ENCODE measurements around the gene CFAP20. TPM values are rescaled to one million over a fixed set of nuclear protein-coding genes. Genes with fewer than 3 reads are reported as not detected.

CFAP20 gene
- total and polyA plus RNA-seq, 5 donors from 2014 or later, result 41.9 to 147 (median 52.3) TPM

DNA sequence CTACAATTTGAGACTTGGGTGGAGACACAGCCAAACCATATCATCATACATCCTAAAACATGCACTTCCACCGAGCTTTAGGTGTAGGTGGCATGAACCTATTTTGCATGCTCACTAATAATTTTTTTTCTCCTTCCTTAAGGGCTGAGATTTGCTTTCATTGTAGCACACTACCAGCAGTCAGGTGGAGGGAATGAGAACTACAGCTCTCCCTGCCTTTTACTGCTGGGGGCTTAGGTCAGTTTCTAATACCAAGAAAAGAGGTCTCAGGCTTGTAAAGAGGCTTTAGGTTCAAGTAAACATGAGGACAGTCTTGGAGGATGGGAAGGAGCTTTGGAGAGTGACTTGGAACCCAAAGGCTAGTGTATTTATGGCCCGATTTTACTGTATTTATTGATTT lies 22.0 kb downstream of the CFAP20 start:
- H3K4me1 Mint-ChIP-seq, result no peaks in the 10 kb centered on the region
- DNase-seq, result no peak
- H3K27ac Mint-ChIP-seq, result no peak overlapping the region
- no peaks in the 10 kb centered on the region for H3K9me3 ChIP-seq (ENCODE audit: control insufficient read depth in 2 of 2, low read length in 2 of 2)
- H3K27ac ChIP-seq (ENCODE audit: insufficient read depth, low read length, poor library complexity, severe bottlenecking), result no peak overlapping the region
- no peaks in the 10 kb centered on the region for H3K36me3 ChIP-seq (ENCODE audit: control insufficient read depth, insufficient read depth, low read length)
- peaks cover 4% of the 10 kb centered on the region for H3K27me3 Mint-ChIP-seq
- no peak overlapping the region for H3K4me3 ChIP-seq (ENCODE audit: low read depth, low read length)
- no peak overlapping the region for H3K4me3 Mint-ChIP-seq
- no peaks in the 10 kb centered on the region for H3K4me1 ChIP-seq (ENCODE audit: control insufficient read depth, insufficient read depth, low read length, poor library complexity, severe bottlenecking)
- peaks cover 0 to 2% (median 0%) of the 10 kb centered on the region in 7 donors for H3K9me3 Mint-ChIP-seq
- no peaks in the 10 kb centered on the region for H3K27me3 ChIP-seq (ENCODE audit: control insufficient read depth, insufficient read depth, low read length)
- no peak for ATAC-seq (ENCODE audit: low read depth in 2 of 2)
- no peaks in the 10 kb centered on the region for H3K36me3 Mint-ChIP-seq

DNA sequence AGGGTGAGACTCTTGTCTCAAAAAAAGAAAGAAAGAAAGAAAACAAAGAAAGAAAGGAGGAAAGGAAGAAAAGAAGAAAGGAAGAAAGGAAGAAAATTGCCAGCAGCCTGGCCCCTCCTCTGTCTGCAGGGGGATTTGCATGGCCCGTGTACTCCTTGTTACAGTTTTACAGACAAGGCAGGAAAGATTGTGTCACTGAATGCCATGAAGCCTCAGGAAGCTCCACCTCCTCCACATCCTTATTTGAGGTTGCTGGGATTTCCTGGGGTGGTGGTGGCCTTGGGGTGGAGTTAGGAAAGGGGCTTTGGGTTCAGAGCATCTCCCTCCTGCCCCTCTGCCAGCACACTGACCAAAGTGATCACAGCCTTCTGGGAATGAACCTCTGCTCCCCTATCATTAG lies 23.6 kb downstream of the CFAP20 start:
- Histone ChIP-seq H3K27ac (ENCODE audit: insufficient read depth, low read length, poor library complexity, severe bottlenecking) (no peak overlapping the region), H3K9me3 (ENCODE audit: control insufficient read depth in 2 of 2, low read length in 2 of 2) (no peaks in the 10 kb centered on the region), H3K4me1 (ENCODE audit: control insufficient read depth, insufficient read depth, low read length, poor library complexity, severe bottlenecking) (no peaks in the 10 kb centered on the region), H3K4me3 (ENCODE audit: low read depth, low read length) (no peak overlapping the region), H3K27me3 (ENCODE audit: control insufficient read depth, insufficient read depth, low read length) (no peaks in the 10 kb centered on the region), H3K36me3 (ENCODE audit: control insufficient read depth, insufficient read depth, low read length) (no peaks in the 10 kb centered on the region)
- Mint-ChIP-seq H3K9me3 (peaks cover 0 to 2% (median 0%) of the 10 kb centered on the region in 7 donors), H3K27ac (no peak overlapping the region), H3K4me1 (peaks cover 0 to 2% (median 0%) of the 10 kb centered on the region in 4 donors), H3K36me3 (no peaks in the 10 kb centered on the region), H3K27me3 (peaks cover 4% of the 10 kb centered on the region), H3K4me3 (no peak overlapping the region)
- ATAC-seq (ENCODE audit: low read depth in 2 of 2) (no peak), DNase-seq (no peak)

DNA sequence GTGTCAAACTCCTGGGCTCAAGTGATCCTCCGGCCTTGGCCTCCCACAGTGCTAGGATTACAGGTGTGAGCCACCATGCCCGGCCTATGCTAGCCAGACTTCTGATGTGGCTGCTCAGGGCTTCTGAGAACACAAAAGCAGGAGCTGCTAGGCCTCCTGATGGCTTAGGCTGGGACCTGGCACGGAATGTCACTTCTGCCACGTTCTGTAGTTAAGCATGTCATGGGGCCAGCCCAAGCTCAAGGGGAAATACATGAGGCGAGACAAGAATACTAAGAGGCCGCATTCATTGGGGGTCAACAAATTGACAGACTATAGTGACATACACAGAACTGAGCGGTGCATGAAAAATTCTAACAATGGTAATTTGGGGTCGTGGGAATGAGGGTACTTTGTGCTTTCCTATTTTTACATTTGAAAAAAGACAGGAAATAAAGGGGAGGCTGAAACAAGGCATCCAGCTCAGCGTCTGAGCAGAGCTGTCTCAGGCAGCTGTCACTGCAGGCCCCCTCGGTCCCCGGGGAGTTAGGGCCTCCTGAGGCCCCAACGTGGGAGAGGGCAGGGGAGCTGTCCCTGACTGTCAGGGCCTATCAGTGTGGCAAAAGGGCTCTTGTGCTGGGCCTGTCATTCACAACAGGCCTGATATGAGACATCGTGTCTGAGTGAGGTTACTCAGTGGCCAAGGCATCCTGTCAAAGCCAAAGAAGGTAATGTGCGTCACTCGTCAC lies 26.4 kb downstream of the CFAP20 start:
- Mint-ChIP-seq H3K4me1 (peaks cover 0 to 5% (median 1%) of the 10 kb centered on the region in 4 donors), H3K36me3 (no peaks in the 10 kb centered on the region), H3K9me3 (peaks cover 0 to 3% (median 0%) of the 10 kb centered on the region in 7 donors), H3K27ac (no peak overlapping the region), H3K27me3 (peaks cover 4% of the 10 kb centered on the region), H3K4me3 (no peak overlapping the region)
- H3K27ac ChIP-seq (ENCODE audit: insufficient read depth, low read length, poor library complexity, severe bottlenecking), result no peak overlapping the region
- H3K4me3 ChIP-seq (ENCODE audit: low read depth, low read length), result no peak overlapping the region
- ATAC-seq (ENCODE audit: low read depth in 2 of 2), result no peak
- no peaks in the 10 kb centered on the region for H3K27me3 ChIP-seq (ENCODE audit: control insufficient read depth, insufficient read depth, low read length)
- DNase-seq, result no peak
- H3K4me1 ChIP-seq (ENCODE audit: control insufficient read depth, insufficient read depth, low read length, poor library complexity, severe bottlenecking), result no peaks in the 10 kb centered on the region
- H3K9me3 ChIP-seq (ENCODE audit: control insufficient read depth in 2 of 2, low read length in 2 of 2), result no peaks in the 10 kb centered on the region
- H3K36me3 ChIP-seq (ENCODE audit: control insufficient read depth, insufficient read depth, low read length), result no peaks in the 10 kb centered on the region

GRCh38 chr16:58099956-58100300 lies 29.3 kb downstream of the CFAP20 start:
- no peaks in the 10 kb centered on the region for H3K27me3 ChIP-seq (ENCODE audit: control insufficient read depth, insufficient read depth, low read length)
- ATAC-seq (ENCODE audit: low read depth in 2 of 2) (no peak), DNase-seq (no peak)
- Mint-ChIP-seq H3K4me1 (peaks cover 0 to 15% (median 3%) of the 10 kb centered on the region in 4 donors), H3K4me3 (no peak overlapping the region), H3K27ac (no peak overlapping the region), H3K27me3 (peaks cover 17% of the 10 kb centered on the region), H3K36me3 (no peaks in the 10 kb centered on the region), H3K9me3 (peaks cover 0 to 2% (median 0%) of the 10 kb centered on the region in 7 donors)
- no peak overlapping the region for H3K4me3 ChIP-seq (ENCODE audit: low read depth, low read length)
- no peaks in the 10 kb centered on the region for H3K4me1 ChIP-seq (ENCODE audit: control insufficient read depth, insufficient read depth, low read length, poor library complexity, severe bottlenecking)
- H3K9me3 ChIP-seq (ENCODE audit: control insufficient read depth in 2 of 2, low read length in 2 of 2), result no peaks in the 10 kb centered on the region
- H3K27ac ChIP-seq (ENCODE audit: insufficient read depth, low read length, poor library complexity, severe bottlenecking), result no peak overlapping the region
- no peaks in the 10 kb centered on the region for H3K36me3 ChIP-seq (ENCODE audit: control insufficient read depth, insufficient read depth, low read length)

GRCh38 chr16:58099097-58099955 lies 29.9 kb downstream of the CFAP20 start:
- H3K27me3 ChIP-seq (ENCODE audit: control insufficient read depth, insufficient read depth, low read length), result no peaks in the 10 kb centered on the region
- H3K27ac Mint-ChIP-seq, result no peak overlapping the region
- peaks cover 17% of the 10 kb centered on the region for H3K27me3 Mint-ChIP-seq
- DNase-seq, result no peak
- no peak overlapping the region for H3K27ac ChIP-seq (ENCODE audit: insufficient read depth, low read length, poor library complexity, severe bottlenecking)
- H3K9me3 Mint-ChIP-seq, result peaks cover 0 to 1% (median 0%) of the 10 kb centered on the region in 7 donors
- no peaks in the 10 kb centered on the region for H3K36me3 ChIP-seq (ENCODE audit: control insufficient read depth, insufficient read depth, low read length)
- H3K4me3 Mint-ChIP-seq, result no peak overlapping the region
- H3K4me1 ChIP-seq (ENCODE audit: control insufficient read depth, insufficient read depth, low read length, poor library complexity, severe bottlenecking), result no peaks in the 10 kb centered on the region
- H3K4me1 Mint-ChIP-seq, result peaks cover 0 to 15% (median 3%) of the 10 kb centered on the region in 4 donors
- no peaks in the 10 kb centered on the region for H3K36me3 Mint-ChIP-seq
- H3K9me3 ChIP-seq (ENCODE audit: control insufficient read depth in 2 of 2, low read length in 2 of 2), result no peaks in the 10 kb centered on the region
- no peak overlapping the region for H3K4me3 ChIP-seq (ENCODE audit: low read depth, low read length)
- no peak for ATAC-seq (ENCODE audit: low read depth in 2 of 2)

- H3K27ac ChIP-seq (ENCODE audit: insufficient read depth, low read length, poor library complexity, severe bottlenecking), result no peak overlapping the region
- Mint-ChIP-seq H3K27ac (no peak overlapping the region), H3K4me3 (no peak overlapping the region), H3K9me3 (peaks cover 0 to 1% (median 0%) of the 10 kb centered on the region in 7 donors), H3K4me1 (peaks cover 0 to 15% (median 3%) of the 10 kb centered on the region in 4 donors), H3K27me3 (peaks cover 17% of the 10 kb centered on the region), H3K36me3 (no peaks in the 10 kb centered on the region)
- no peak overlapping the region for H3K4me3 ChIP-seq (ENCODE audit: low read depth, low read length)
- ATAC-seq (ENCODE audit: low read depth in 2 of 2) (no peak), DNase-seq (no peak)
- no peaks in the 10 kb centered on the region for H3K4me1 ChIP-seq (ENCODE audit: control insufficient read depth, insufficient read depth, low read length, poor library complexity, severe bottlenecking)
- H3K36me3 ChIP-seq (ENCODE audit: control insufficient read depth, insufficient read depth, low read length), result no peaks in the 10 kb centered on the region
- H3K9me3 ChIP-seq (ENCODE audit: control insufficient read depth in 2 of 2, low read length in 2 of 2), result no peaks in the 10 kb centered on the region
- H3K27me3 ChIP-seq (ENCODE audit: control insufficient read depth, insufficient read depth, low read length), result no peaks in the 10 kb centered on the region
Measured at GRCh38 chr16:58098207-58099096, 30.7 kb downstream of the CFAP20 start.

- no peaks in the 10 kb centered on the region for H3K36me3 Mint-ChIP-seq
- Histone ChIP-seq H3K4me1 (ENCODE audit: control insufficient read depth, insufficient read depth, low read length, poor library complexity, severe bottlenecking) (no peaks in the 10 kb centered on the region), H3K27ac (ENCODE audit: insufficient read depth, low read length, poor library complexity, severe bottlenecking) (no peak overlapping the region), H3K4me3 (ENCODE audit: low read depth, low read length) (no peak overlapping the region), H3K27me3 (ENCODE audit: control insufficient read depth, insufficient read depth, low read length) (no peaks in the 10 kb centered on the region), H3K9me3 (ENCODE audit: control insufficient read depth in 2 of 2, low read length in 2 of 2) (no peaks in the 10 kb centered on the region), H3K36me3 (ENCODE audit: control insufficient read depth, insufficient read depth, low read length) (no peaks in the 10 kb centered on the region)
- H3K9me3 Mint-ChIP-seq, result peaks cover 0 to 1% (median 0%) of the 10 kb centered on the region in 7 donors
- no peak overlapping the region for H3K4me3 Mint-ChIP-seq
- no peak overlapping the region for H3K27ac Mint-ChIP-seq
- peaks cover 17% of the 10 kb centered on the region for H3K27me3 Mint-ChIP-seq
- peaks cover 0 to 15% (median 3%) of the 10 kb centered on the region in 4 donors for H3K4me1 Mint-ChIP-seq
- DNase-seq (no peak), ATAC-seq (ENCODE audit: low read depth in 2 of 2) (no peak)
Measured at GRCh38 chr16:58096249-58096648, 32.9 kb downstream of the CFAP20 start.
